HG03565 (cell line): ENCODE measurements around the gene KSR1.

Experiments
- ATAC-seq: cut with Tn5 transposase; IDR thresholded peaks from one replicate; pipeline ENCODE4 v1.9.1; 2021; ENCODE audit warnings: mild to moderate bottlenecking, moderate library complexity; ENCODE audit not compliant: unreplicated experiment

KSR1 gene

GRCh38 chr17:27532269-27533263 lies 76.3 kb downstream of the KSR1 start:
- ATAC-seq, result no peak

- ATAC-seq, result no peak
These were observed 77.9 kb downstream of the KSR1 start for GRCh38 chr17:27533874-27534815.

- ATAC-seq, result no peak
These were observed 79.1 kb downstream of the KSR1 start for GRCh38 chr17:27535178-27535928.

GRCh38 chr17:27535975-27536374 lies 79.7 kb downstream of the KSR1 start:
- no peak for ATAC-seq

- no peak for ATAC-seq
These were observed 80.5 kb downstream of the KSR1 start for GRCh38 chr17:27536781-27537180.

- no peak for ATAC-seq
These were observed 82.1 kb downstream of the KSR1 start for GRCh38 chr17:27538156-27538955.

- no peak for ATAC-seq
These were observed 82.9 kb downstream of the KSR1 start for GRCh38 chr17:27539152-27539551.

- no peak for ATAC-seq
These were observed 83.6 kb downstream of the KSR1 start for GRCh38 chr17:27539794-27540317.

- ATAC-seq, result no peak
These were observed 84.3 kb downstream of the KSR1 start for GRCh38 chr17:27540318-27541101.

GRCh38 chr17:27541301-27542023 lies 85.2 kb downstream of the KSR1 start:
- no peak for ATAC-seq

GRCh38 chr17:27542841-27543463 lies 86.7 kb downstream of the KSR1 start:
- ATAC-seq, result no peak

- no peak for ATAC-seq
These were observed 87.2 kb downstream of the KSR1 start for GRCh38 chr17:27543464-27543856.

GRCh38 chr17:27543958-27544349 lies 87.7 kb downstream of the KSR1 start:
- no peak for ATAC-seq

GRCh38 chr17:27544350-27545131 lies 88.3 kb downstream of the KSR1 start:
- peak; percentile 70 for ATAC-seq

- no peak for ATAC-seq
These were observed 89.4 kb downstream of the KSR1 start for GRCh38 chr17:27545562-27546229.

- ATAC-seq, result peak; percentile 22
These were observed 90.5 kb downstream of the KSR1 start for GRCh38 chr17:27546624-27547300.
